ENCODE measurements around the gene KRT9.

GRCh38 chr17:41531993-41532392, 39.9 kb downstream of the KRT9 start:
- TF ChIP-seq CTCF (IDR thresholded peaks at IDR 0.05) (no peak), POLR2A (IDR thresholded peaks at IDR 0.05) (no peak)
